GM12875 (cell line): ENCODE results near the gene HTT.

Experiments used
- H3K4me3 ChIP-seq: one replicate; pipeline ENCODE4 v1.5.1; 2011; ENCODE audit warnings: low read depth, low read length, control low read depth
- TF ChIP-seq, protein P1 (sequence below): IDR thresholded peaks from 2 replicates; pipeline ENCODE4 v1.5.1; 2011; ENCODE audit warnings: low read depth, mild to moderate bottlenecking, control low read depth, inconsistent platforms, low read length, moderate library complexity, borderline replicate concordance; ENCODE audit not compliant: insufficient read depth

The HTT gene

DNA sequence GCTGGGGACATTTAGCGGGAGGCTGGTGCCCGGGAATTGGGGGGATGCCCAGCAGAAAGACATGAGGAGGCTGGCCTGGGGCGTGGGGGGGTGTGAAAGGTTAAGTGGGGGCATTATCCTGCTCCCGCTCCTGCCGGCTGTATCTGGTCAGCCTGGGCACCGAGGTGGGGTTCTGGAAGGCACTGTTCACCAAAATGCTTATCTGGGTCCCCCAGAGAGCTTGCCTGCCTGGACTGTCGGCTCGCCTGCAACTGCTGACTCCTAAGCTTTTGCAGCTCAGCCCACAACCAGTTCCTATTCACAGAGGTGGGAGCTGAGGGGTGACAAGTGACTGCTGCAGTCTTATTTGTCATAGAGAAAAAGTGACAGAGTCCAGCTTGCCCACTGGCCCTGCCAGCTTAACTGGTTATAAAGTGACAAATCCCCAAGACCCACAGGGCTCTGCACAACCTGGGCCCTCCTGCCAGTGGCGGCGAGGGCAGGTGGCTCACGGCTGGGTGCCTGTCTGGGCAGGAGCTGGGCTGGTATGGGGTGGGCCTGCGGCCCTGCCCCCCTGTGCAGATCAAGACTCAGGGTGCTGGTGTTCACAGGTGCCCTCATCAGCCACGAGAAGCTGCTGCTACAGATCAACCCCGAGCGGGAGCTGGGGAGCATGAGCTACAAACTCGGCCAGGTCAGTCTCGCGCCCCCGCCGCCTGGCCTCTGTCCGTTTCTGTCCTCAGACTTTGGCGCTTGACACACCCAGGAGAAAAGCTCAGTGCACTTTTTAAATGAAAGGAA lies 150.8 kb downstream of the HTT start:
- TF ChIP-seq, protein P1, sequence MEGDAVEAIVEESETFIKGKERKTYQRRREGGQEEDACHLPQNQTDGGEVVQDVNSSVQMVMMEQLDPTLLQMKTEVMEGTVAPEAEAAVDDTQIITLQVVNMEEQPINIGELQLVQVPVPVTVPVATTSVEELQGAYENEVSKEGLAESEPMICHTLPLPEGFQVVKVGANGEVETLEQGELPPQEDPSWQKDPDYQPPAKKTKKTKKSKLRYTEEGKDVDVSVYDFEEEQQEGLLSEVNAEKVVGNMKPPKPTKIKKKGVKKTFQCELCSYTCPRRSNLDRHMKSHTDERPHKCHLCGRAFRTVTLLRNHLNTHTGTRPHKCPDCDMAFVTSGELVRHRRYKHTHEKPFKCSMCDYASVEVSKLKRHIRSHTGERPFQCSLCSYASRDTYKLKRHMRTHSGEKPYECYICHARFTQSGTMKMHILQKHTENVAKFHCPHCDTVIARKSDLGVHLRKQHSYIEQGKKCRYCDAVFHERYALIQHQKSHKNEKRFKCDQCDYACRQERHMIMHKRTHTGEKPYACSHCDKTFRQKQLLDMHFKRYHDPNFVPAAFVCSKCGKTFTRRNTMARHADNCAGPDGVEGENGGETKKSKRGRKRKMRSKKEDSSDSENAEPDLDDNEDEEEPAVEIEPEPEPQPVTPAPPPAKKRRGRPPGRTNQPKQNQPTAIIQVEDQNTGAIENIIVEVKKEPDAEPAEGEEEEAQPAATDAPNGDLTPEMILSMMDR, result no peak
- no peak overlapping the region for H3K4me3 ChIP-seq

DNA sequence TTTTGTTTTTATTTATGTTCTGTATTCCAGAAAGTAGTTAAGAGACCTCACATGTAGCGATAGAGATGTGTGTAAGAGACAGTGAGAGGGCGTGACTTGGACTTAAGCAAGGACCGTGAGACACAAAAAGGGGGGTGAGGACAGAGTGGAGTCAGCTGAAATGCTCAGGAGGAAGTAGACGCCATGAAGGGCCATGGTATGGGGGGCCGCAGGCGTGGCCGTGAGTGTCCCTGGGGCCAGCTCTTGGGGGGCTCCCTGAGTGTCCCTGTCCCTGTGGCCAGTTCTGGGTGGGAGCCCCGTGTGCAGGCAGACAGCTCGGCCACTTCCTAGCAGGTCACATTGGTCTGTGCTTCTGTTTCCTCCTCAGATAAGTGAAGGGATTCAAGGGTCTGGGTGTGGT lies 151.5 kb downstream of the HTT start:
- no peak overlapping the region for H3K4me3 ChIP-seq
- TF ChIP-seq, protein P1, result no peak

DNA sequence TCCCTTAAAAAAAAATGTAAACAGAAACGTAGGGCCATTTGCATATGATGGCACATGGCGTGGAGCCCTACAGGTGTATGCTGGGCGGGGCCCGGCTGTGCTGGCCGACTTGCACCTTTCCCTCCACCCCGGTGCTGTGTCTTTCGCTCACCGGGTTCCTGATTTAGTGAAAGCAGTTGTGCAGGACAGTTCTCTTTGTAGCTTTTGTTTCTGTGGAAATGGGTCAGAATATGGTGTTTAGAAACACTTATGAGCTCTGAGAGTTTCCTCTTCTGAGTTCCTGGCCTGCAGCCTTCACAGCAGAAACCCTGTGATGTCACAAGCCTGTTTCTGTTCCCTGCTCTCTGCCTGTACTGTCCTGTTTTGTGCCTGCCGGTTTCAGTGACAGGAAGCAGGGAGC lies 152.0 kb downstream of the HTT start:
- H3K4me3 ChIP-seq, result no peak overlapping the region
- TF ChIP-seq, protein P1, result no peak

DNA sequence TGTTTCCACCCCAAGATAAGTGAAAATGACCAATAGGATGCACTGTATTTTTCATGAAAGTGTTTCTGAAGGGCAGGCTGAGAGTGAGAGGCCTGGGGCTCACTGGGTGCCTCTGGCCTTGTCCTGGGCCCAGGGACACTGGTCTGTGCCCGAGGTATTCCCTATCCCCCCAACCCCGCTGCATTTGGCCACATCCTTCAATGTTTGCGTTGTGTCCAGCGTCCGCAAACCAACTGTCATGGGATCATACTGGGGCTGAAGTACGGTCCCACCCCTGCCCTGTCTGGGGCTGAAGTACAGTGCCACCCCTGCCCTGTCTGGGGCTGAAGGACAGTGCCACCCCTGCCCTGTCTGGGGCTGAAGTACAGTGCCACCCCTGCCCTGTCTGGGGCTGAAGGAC lies 152.5 kb downstream of the HTT start:
- H3K4me3 ChIP-seq, result no peak overlapping the region

DNA sequence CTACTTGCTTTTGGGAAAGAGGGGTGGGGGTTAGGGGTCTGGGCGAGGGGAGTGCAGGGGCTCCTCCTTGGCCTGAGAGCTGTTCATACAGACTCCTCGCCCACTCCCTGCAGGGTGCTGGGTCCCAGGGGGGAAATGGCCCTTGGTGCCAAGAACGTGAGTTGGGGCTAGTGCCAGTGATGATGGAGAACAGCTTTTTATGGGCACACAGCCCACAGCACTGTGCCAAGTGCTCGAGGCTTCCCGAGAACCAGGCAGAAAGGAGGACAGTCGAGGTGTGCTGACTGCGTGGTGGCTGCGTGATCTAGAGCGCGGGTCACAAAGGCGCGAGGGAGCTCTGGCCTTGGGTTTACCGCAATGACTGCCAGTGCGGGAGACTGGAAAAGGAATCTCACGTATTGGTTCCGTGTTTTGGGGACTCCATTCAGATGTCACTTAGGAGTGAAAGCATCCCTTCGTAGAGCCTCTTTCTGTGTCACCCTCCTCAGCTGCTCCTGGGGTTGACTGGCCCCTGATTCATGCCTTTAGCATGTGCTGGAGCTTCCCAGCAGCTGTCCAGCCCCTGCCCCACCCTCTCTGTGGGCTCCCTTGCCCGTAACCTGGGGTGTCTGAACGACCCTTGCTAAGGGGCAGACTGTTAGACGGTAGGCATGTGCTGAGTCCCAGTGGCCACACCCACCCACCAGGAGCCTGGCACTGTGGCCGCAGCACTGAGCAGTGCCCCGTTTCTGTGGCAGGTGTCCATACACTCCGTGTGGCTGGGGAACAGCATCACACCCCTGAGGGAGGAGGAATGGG lies 153.6 kb downstream of the HTT start:
- no peak overlapping the region for H3K4me3 ChIP-seq
- TF ChIP-seq, protein P1, result no peak

More for the DNA sequence above, 152.5 kb downstream of the HTT start:
- TF ChIP-seq, protein P1, result no peak

DNA sequence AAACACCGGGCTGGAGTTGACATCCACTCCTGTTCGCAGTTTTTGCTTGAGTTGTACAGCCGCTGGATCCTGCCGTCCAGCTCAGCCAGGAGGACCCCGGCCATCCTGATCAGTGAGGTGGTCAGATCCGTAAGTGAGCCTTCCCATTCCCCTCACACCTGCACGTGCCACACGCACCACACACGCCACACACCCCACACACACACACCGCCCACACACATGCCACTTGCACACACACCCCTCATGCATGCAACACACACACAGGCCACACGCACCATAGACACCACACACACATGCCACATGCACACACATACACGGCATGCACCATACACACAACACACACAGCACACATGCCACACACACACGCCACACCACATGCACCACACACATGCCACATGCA lies 154.4 kb downstream of the HTT start:
- TF ChIP-seq, protein P1, result no peak
- H3K4me3 ChIP-seq, result no peak overlapping the region
